HEK293T (cell line): ENCODE measurements around the gene RPLP2.

Source experiments
- ARNT ChIP-seq: fragments of 450-650 bp; IDR thresholded peaks from 2 replicates; pipeline ENCODE4 v1.6.1; 2017; ENCODE audit warnings: mild to moderate bottlenecking
- BHLHE40 ChIP-seq: fragments of 450-650 bp; IDR thresholded peaks from 2 replicates; pipeline ENCODE4 v1.6.1; 2016; ENCODE audit warnings: mild to moderate bottlenecking, moderate library complexity, borderline replicate concordance
- CTBP1 ChIP-seq: fragments of 450-650 bp; IDR thresholded peaks from 2 replicates; pipeline ENCODE4 v1.6.1; 2016; ENCODE audit warnings: borderline replicate concordance
- ELF4 ChIP-seq: fragments of 450-650 bp; IDR thresholded peaks from 2 replicates; pipeline ENCODE4 v1.6.1; 2017; ENCODE audit warnings: antibody characterized with exemption
- FOXK2 ChIP-seq: fragments of 450-650 bp; IDR thresholded peaks from 2 replicates; pipeline ENCODE4 v1.6.1; 2016; ENCODE audit warnings: mild to moderate bottlenecking
- FOXM1 ChIP-seq: fragments of 450-650 bp; IDR thresholded peaks from 2 replicates; pipeline ENCODE4 v1.6.1; 2017; ENCODE audit warnings: mild to moderate bottlenecking, borderline replicate concordance
- LEF1 ChIP-seq: fragments of 450-650 bp; IDR thresholded peaks from 2 replicates; pipeline ENCODE4 v1.6.1; 2017; ENCODE audit warnings: mild to moderate bottlenecking, borderline replicate concordance
- NFRKB ChIP-seq: fragments of 450-650 bp; IDR thresholded peaks from 2 replicates; pipeline ENCODE4 v1.6.1; 2016; ENCODE audit warnings: mild to moderate bottlenecking, moderate library complexity
- SP1 ChIP-seq: fragments of 450-650 bp; IDR thresholded peaks from 2 replicates; pipeline ENCODE4 v1.6.1; 2017
- SUZ12 ChIP-seq: fragments of 450-650 bp; IDR thresholded peaks from 2 replicates; pipeline ENCODE4 v1.6.1; 2016; ENCODE audit warnings: mild to moderate bottlenecking
- TARDBP ChIP-seq: fragments of 450-650 bp; IDR thresholded peaks from 2 replicates; pipeline ENCODE4 v1.6.1; 2016
- ZNF384 ChIP-seq: fragments of 450-650 bp; IDR thresholded peaks from 2 replicates; pipeline ENCODE4 v1.6.1; 2016

DNA sequence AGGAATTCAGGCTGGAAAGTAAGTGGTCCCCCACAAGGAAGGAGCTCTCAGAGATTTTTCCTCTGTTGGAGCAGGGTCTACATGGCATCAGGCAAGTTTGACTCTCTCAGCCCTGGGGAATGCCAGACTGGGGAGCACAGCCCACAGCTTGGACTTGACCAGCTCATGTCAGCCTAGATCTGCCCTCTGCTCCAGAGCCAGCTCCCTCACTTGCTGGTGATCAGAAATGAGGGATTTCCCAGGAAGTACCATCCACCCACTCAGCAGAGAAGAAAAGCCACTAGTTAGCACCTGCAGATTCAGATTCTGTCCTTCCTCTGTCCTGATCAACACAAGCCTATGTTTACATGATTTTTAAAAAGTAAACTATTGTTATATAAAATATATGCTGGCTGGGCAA, 49.5 kb upstream of the RPLP2 start:
- TF ChIP-seq LEF1 (no peak), BHLHE40 (no peak), NFRKB (no peak), SUZ12 (no peak), ARNT (no peak), FOXK2 (no peak), FOXM1 (no peak), ELF4 (no peak), CTBP1 (no peak), SP1 (no peak), TARDBP (no peak), ZNF384 (no peak)
